HG03064 (cell line): ENCODE results near the gene PRRT2.

Source experiments
- ATAC-seq: cut with Tn5 transposase; IDR thresholded peaks from one replicate; pipeline ENCODE4 v1.9.1; 2021; ENCODE audit warnings: low read depth; ENCODE audit not compliant: unreplicated experiment

Gene PRRT2

GRCh38 chr16:29858974-29859373 lies 47.0 kb downstream of the PRRT2 start:
- ATAC-seq = no peak

- ATAC-seq = no peak
Observed at GRCh38 chr16:29860218-29860617, 48.2 kb downstream of the PRRT2 start.

- no peak for ATAC-seq
Observed at GRCh38 chr16:29862383-29862883, 50.4 kb downstream of the PRRT2 start.

- ATAC-seq = peak; percentile 88
Observed at GRCh38 chr16:29862884-29863668, 51.1 kb downstream of the PRRT2 start, which contains the start of gene CDIPT. Gene CDIPT, minus strand, starts transcription at chr16:29863226. Its CDS starts 369 bp downstream, at chr16:29862857.

- no peak for ATAC-seq
Observed at GRCh38 chr16:29863669-29863984, 51.6 kb downstream of the PRRT2 start.

GRCh38 chr16:29864205-29864604 lies 52.2 kb downstream of the PRRT2 start:
- ATAC-seq = no peak
